ENCODE results near the gene ULK4.
"Not testable (repeated sequence)": the region's sequence is repeated elsewhere in the genome, so short reads cannot be mapped to it uniquely, and the experiment has no call there.

Gene ULK4

DNA sequence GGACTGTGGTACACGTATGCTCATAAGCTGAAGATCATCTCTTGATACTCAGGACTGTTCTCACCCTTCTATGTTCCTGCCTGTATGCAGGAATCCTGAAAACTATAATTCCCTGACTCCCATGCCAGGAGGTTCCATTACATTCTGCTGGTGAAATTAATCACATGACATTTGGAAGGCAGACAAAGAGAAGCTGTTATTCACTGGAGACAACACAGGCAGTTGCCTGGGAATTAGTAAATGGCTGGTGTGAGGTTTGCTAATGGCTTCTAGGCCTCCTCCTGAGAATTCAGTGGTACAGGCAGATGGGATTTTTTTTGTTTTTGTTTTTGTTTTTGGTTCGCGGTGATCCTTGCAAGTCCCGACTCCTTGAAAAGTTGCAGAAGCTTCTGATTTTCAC is 671.2 kb downstream of the ULK4 start:
- no peak for DNase-seq (ENCODE audit: low spot score)

GRCh38 chr3:41290306-41290705 is 671.6 kb downstream of the ULK4 start:
- H3K27ac Mint-ChIP-seq, result no peak overlapping the region
- no peak for DNase-seq (ENCODE audit: low spot score)
- no peaks in the 10 kb centered on the region for H3K27me3 Mint-ChIP-seq (ENCODE audit: low read depth)
- H3K36me3 Mint-ChIP-seq (ENCODE audit: low read depth), result no peaks in the 10 kb centered on the region
- no peaks in the 10 kb centered on the region for H3K9me3 Mint-ChIP-seq
- no peaks in the 10 kb centered on the region for H3K4me1 Mint-ChIP-seq (ENCODE audit: low read depth)
- H3K4me3 Mint-ChIP-seq, result no peak overlapping the region

More for the DNA sequence above, 671.2 kb downstream of the ULK4 start:
- no peaks in the 10 kb centered on the region for H3K27me3 Mint-ChIP-seq (ENCODE audit: low read depth)
- H3K4me1 Mint-ChIP-seq (ENCODE audit: low read depth), result no peaks in the 10 kb centered on the region
- no peaks in the 10 kb centered on the region for H3K36me3 Mint-ChIP-seq (ENCODE audit: low read depth)
- no peak overlapping the region for H3K27ac Mint-ChIP-seq
- no peak overlapping the region for H3K4me3 Mint-ChIP-seq
- H3K9me3 Mint-ChIP-seq, result no peaks in the 10 kb centered on the region

DNA sequence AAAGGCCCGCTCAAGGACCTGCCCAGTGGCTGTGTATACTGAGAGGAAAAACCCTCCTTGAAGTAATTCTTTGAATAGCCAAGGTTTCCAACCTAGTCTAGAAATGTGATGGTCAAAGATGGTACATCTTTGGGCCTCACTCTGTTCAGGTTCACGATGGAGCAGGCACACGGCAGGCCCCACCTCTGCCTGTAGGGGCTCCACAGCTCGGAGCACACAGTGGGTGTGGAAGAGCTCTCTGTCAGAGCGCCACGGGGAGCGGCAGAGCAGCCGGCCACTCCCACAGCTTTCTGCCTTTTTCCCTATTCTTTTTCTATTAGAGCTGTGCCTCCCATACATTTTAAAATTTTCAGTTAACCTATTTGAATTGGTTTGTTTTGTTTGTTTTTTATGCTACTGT is 673.1 kb downstream of the ULK4 start:
- no peaks in the 10 kb centered on the region for H3K4me1 Mint-ChIP-seq (ENCODE audit: low read depth)
- DNase-seq (ENCODE audit: low spot score), result no peak
- H3K9me3 Mint-ChIP-seq, result no peaks in the 10 kb centered on the region
- no peak overlapping the region for H3K4me3 Mint-ChIP-seq
- no peak overlapping the region for H3K27ac Mint-ChIP-seq
- no peaks in the 10 kb centered on the region for H3K36me3 Mint-ChIP-seq (ENCODE audit: low read depth)
- no peaks in the 10 kb centered on the region for H3K27me3 Mint-ChIP-seq (ENCODE audit: low read depth)

DNA sequence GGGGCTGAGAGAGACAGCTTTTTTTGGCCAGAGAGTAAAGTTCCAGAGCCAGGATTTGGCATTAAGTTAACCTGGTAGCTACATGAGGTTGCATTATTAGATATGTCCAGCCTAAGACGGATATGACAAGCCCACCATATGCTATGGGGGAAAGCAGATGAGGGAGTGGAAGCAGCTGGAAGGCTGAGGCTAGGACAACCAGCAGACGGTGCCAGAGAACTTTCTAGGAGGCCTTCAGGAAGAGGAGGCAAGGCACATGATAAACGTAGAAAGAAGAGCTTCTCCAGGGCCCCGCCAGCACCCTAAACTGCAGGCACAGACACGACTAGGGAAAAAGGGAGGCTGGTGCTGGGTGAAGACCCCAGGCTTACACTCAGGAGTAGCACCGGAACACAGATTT is 675.6 kb downstream of the ULK4 start:
- Mint-ChIP-seq H3K4me3 (no peak overlapping the region), H3K27me3 (ENCODE audit: low read depth) (no peaks in the 10 kb centered on the region)
- no peak for DNase-seq (ENCODE audit: low spot score)

GRCh38 chr3:41284934-41285333 is 677.0 kb downstream of the ULK4 start:
- H3K4me3 Mint-ChIP-seq; H3K36me3 Mint-ChIP-seq (ENCODE audit: low read depth); H3K4me1 Mint-ChIP-seq (ENCODE audit: low read depth); H3K27ac Mint-ChIP-seq; H3K27me3 Mint-ChIP-seq (ENCODE audit: low read depth); H3K9me3 Mint-ChIP-seq; DNase-seq (ENCODE audit: low spot score): not testable (repeated sequence)

More for the DNA sequence above, 675.6 kb downstream of the ULK4 start:
- Mint-ChIP-seq H3K9me3 (peaks cover 3% of the 10 kb centered on the region), H3K4me1 (ENCODE audit: low read depth) (no peaks in the 10 kb centered on the region), H3K36me3 (ENCODE audit: low read depth) (no peaks in the 10 kb centered on the region), H3K27ac (no peak overlapping the region)

- DNase-seq (ENCODE audit: low spot score), result no peak
- Mint-ChIP-seq H3K4me3 (no peak overlapping the region), H3K27ac (no peak overlapping the region), H3K9me3 (peaks cover 3% of the 10 kb centered on the region), H3K27me3 (ENCODE audit: low read depth) (no peaks in the 10 kb centered on the region), H3K4me1 (ENCODE audit: low read depth) (no peaks in the 10 kb centered on the region), H3K36me3 (ENCODE audit: low read depth) (no peaks in the 10 kb centered on the region)
These were observed 684.0 kb downstream of the ULK4 start for GRCh38 chr3:41277790-41278465.

DNA sequence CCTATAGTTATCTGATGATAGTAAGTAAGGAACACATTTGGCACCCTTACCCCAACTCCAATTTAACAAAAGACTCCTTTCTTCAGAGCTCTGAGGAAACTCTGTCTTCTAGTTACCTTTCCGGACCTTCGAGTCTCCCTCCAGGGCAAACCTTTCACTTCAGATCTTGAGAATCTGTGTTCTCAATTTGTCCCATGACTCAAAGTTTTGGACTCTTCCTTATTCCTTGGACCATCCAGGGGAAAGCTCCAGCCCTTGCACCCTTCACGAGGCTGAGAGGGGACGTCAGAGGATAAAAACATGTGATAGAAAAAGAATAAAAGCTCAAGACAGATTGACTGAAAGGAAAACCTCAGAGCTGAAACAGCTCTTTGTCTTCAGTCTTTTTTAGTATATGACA is 685.7 kb downstream of the ULK4 start:
- Mint-ChIP-seq H3K4me3 (no peak overlapping the region), H3K9me3 (peaks cover 6% of the 10 kb centered on the region)

GRCh38 chr3:41274944-41275668 is 686.8 kb downstream of the ULK4 start:
- Mint-ChIP-seq H3K4me3 (no peak overlapping the region), H3K4me1 (ENCODE audit: low read depth) (no peaks in the 10 kb centered on the region), H3K27me3 (ENCODE audit: low read depth) (no peaks in the 10 kb centered on the region), H3K27ac (no peak overlapping the region), H3K36me3 (ENCODE audit: low read depth) (no peaks in the 10 kb centered on the region), H3K9me3 (peaks cover 6% of the 10 kb centered on the region)
- DNase-seq (ENCODE audit: low spot score), result no peak

More for the DNA sequence above, 685.7 kb downstream of the ULK4 start:
- DNase-seq (ENCODE audit: low spot score), result no peak
- H3K4me1 Mint-ChIP-seq (ENCODE audit: low read depth), result no peaks in the 10 kb centered on the region
- no peaks in the 10 kb centered on the region for H3K36me3 Mint-ChIP-seq (ENCODE audit: low read depth)
- no peak overlapping the region for H3K27ac Mint-ChIP-seq
- H3K27me3 Mint-ChIP-seq (ENCODE audit: low read depth), result no peaks in the 10 kb centered on the region

DNA sequence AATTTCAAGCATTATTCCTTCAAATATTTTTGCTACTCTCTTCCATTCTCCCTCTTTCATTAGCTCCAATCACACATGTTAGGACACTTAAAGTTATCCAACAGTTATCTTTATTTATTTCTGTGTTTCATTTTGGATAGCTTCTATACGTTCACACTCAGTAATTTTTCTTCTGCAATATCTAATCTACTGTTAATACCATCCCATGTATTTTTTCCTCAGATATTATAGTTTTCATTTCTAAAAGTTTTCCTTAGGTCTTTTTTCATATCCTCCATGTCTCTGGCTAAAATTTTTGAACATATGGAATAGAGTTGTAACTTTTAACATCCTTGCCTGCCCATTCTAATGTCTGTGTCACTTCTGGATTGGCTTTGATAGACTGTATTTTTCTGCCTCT is 689.2 kb downstream of the ULK4 start:
- no peak for DNase-seq (ENCODE audit: low spot score)
- H3K4me1 Mint-ChIP-seq (ENCODE audit: low read depth), result no peaks in the 10 kb centered on the region
- H3K36me3 Mint-ChIP-seq (ENCODE audit: low read depth), result no peaks in the 10 kb centered on the region
- H3K27ac Mint-ChIP-seq, result no peak overlapping the region
- no peaks in the 10 kb centered on the region for H3K27me3 Mint-ChIP-seq (ENCODE audit: low read depth)
- peaks cover 6% of the 10 kb centered on the region for H3K9me3 Mint-ChIP-seq
- H3K4me3 Mint-ChIP-seq, result no peak overlapping the region

DNA sequence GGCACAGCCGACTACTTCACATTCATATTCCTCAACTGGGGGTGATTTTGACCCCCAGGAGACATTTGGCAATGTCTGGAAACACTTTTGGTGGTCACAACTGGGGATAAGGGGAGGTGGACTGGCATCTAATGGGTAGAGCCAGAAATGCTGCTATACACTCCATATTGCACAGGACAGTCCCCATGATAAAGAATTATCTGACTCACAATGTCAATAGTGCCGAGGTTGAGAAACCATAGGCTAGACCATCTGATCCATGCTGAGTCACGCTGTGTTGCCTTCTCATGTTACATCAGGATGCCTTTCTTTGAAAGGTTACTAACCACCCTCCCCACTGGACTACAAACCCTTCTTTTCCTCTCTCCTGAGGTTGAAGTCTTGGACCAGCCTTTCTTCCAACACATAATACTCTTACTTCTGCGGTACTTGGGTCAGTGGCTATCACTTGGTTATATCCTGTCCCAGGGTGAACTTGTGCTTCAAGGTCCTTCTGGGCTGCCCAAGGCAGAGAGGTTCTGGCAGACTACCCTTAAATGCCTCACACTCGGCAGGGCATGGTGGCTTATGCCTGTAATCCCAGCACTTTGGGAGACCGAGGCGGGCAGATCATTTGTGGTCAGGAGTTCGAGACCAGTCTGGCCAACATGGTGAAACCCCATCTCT is 693.8 kb downstream of the ULK4 start:
- no peak overlapping the region for H3K27ac Mint-ChIP-seq
- H3K4me1 Mint-ChIP-seq (ENCODE audit: low read depth), result no peaks in the 10 kb centered on the region
- no peak overlapping the region for H3K4me3 Mint-ChIP-seq
- no peak for DNase-seq (ENCODE audit: low spot score)
- peaks cover 6% of the 10 kb centered on the region for H3K9me3 Mint-ChIP-seq
- H3K36me3 Mint-ChIP-seq (ENCODE audit: low read depth), result no peaks in the 10 kb centered on the region
- H3K27me3 Mint-ChIP-seq (ENCODE audit: low read depth), result no peaks in the 10 kb centered on the region

DNA sequence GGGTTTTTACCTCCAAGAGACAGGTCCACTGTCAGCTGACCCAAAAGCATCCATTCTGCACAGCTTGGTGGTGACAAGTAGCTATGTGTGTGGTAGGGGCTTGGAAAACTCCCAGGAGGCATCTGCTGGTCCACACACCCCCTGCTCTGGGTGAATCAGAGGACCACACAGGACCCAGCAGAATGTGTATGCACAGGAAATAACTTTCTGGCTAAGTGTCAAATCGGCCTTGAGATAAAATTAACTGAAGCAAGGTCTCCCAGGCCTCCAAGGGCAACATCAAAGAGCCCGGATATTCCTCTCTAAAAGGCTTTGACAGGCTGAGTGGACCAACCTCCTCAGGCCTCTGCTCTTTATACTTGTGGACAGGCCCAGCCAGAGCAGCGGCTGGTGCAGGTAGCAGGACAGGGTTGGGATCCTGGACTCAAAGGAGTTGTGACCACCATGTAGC is 696.1 kb downstream of the ULK4 start:
- Mint-ChIP-seq H3K36me3 (ENCODE audit: low read depth) (no peaks in the 10 kb centered on the region), H3K4me3 (no peak overlapping the region), H3K27ac (no peak overlapping the region), H3K4me1 (ENCODE audit: low read depth) (no peaks in the 10 kb centered on the region), H3K27me3 (ENCODE audit: low read depth) (no peaks in the 10 kb centered on the region), H3K9me3 (no peaks in the 10 kb centered on the region)
- DNase-seq (ENCODE audit: low spot score), result no peak

GRCh38 chr3:41265011-41265545 is 696.8 kb downstream of the ULK4 start:
- H3K27ac Mint-ChIP-seq, result no peak overlapping the region
- no peak for DNase-seq (ENCODE audit: low spot score)
- H3K36me3 Mint-ChIP-seq (ENCODE audit: low read depth), result no peaks in the 10 kb centered on the region
- H3K4me1 Mint-ChIP-seq (ENCODE audit: low read depth), result no peaks in the 10 kb centered on the region
- H3K4me3 Mint-ChIP-seq, result no peak overlapping the region
- no peaks in the 10 kb centered on the region for H3K27me3 Mint-ChIP-seq (ENCODE audit: low read depth)
- no peaks in the 10 kb centered on the region for H3K9me3 Mint-ChIP-seq

DNA sequence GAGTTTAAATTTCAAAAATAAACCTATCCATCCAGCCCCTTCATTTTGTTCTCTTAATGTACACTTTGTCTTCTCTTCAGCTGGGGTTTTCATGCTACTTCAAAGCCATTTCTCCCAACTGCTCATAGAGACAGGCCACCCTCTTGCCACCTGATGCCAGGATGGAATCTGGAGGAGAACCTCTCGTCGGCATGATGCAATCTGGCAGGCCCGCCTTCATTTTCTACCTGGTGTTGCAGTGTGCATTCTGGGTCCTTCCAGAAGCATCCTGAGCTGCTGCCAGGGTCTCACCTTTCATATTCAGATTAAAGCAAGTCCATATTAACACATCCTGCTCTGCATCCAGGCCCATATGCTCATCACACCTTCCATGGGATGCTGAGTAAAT is 701.8 kb downstream of the ULK4 start:
- H3K9me3 Mint-ChIP-seq, result no peaks in the 10 kb centered on the region
- H3K36me3 Mint-ChIP-seq (ENCODE audit: low read depth), result no peaks in the 10 kb centered on the region
- no peaks in the 10 kb centered on the region for H3K4me1 Mint-ChIP-seq (ENCODE audit: low read depth)
- no peaks in the 10 kb centered on the region for H3K27me3 Mint-ChIP-seq (ENCODE audit: low read depth)
- H3K4me3 Mint-ChIP-seq, result no peak overlapping the region
- no peak for DNase-seq (ENCODE audit: low spot score)
- no peak overlapping the region for H3K27ac Mint-ChIP-seq

DNA sequence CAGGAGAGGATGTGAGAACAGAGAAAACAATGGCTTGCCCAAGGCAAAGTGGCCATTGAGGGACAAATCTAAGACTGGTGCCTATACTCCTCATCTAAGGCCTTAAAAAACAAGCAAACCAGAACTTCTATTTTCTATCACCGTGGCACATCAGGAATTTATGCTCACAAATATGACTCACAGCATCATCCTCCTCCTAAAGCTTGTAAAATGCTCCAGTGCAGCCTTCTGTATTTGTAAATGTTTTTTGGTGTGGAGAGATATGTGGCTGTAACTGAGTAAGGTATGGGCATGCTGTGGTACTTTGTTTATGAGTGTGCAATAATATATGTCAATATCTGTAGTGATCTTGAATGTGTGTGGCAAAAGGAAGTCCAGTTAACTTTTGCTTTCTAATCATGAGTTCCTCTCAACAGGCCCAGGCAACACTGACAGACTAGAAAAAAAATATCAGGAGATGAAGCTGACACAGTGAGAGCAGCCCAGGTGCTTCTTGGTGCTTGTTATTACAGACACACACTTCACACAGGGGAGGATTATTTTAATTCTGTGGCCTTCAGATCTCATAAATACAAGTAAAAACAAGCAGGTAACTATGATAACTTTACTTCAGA is 702.3 kb downstream of the ULK4 start:
- no peaks in the 10 kb centered on the region for H3K9me3 Mint-ChIP-seq
- no peak for DNase-seq (ENCODE audit: low spot score)
- H3K27me3 Mint-ChIP-seq (ENCODE audit: low read depth), result no peaks in the 10 kb centered on the region
- no peak overlapping the region for H3K27ac Mint-ChIP-seq
- H3K4me1 Mint-ChIP-seq (ENCODE audit: low read depth), result no peaks in the 10 kb centered on the region
- no peaks in the 10 kb centered on the region for H3K36me3 Mint-ChIP-seq (ENCODE audit: low read depth)
- H3K4me3 Mint-ChIP-seq, result no peak overlapping the region

Data from T-helper 2 cell treated with Interferon-gamma antibody and Interleukin-4, amounts not matched to agents 5 μg/mL and 100 μg/mL, for 36 hours (primary cell).